Ureter (tissue), 1 donor: ENCODE measurements around the gene HOXA3. TPM values are rescaled to one million over a fixed set of nuclear protein-coding genes. Genes with fewer than 3 reads are reported as not detected.

Experiments used
- DNase-seq: peaks from one replicate; pipeline ENCODE4 v3.0.0-alpha.2; 2020; ENCODE audit warnings: low spot score
- total RNA-seq: library from RNA; stranded (reverse); gene quantifications from one replicate; pipeline ENCODE4 v1.2.4, GENCODE V29; 2023
- donor health status: DM: yes; HTN: yes; CAD: no.

HOXA3 gene
- total RNA-seq, 1 donor from 2014 or later: 16.0 TPM

- DNase-seq: no peak
Measured at GRCh38 chr7:27115221-27116026, 37.0 kb downstream of the HOXA3 start.

- DNase-seq: no peak
Measured at GRCh38 chr7:27114881-27115220, 37.5 kb downstream of the HOXA3 start.

GRCh38 chr7:27113991-27114769 is 38.2 kb downstream of the HOXA3 start:
- no peak for DNase-seq

- DNase-seq: peak; percentile 89
Measured at GRCh38 chr7:27112955-27113949, 39.1 kb downstream of the HOXA3 start.

GRCh38 chr7:27112361-27112760 is 40.0 kb downstream of the HOXA3 start:
- no peak for DNase-seq

GRCh38 chr7:27111751-27112277 is 40.6 kb downstream of the HOXA3 start:
- DNase-seq: no peak

GRCh38 chr7:27111042-27111750 is 41.2 kb downstream of the HOXA3 start:
- DNase-seq: no peak

GRCh38 chr7:27110186-27111031 is 42.0 kb downstream of the HOXA3 start:
- no peak for DNase-seq

GRCh38 chr7:27109466-27110185 is 42.8 kb downstream of the HOXA3 start:
- DNase-seq: no peak

- DNase-seq: no peak
Measured at GRCh38 chr7:27108390-27109127, 43.8 kb downstream of the HOXA3 start.

- DNase-seq: no peak
Measured at GRCh38 chr7:27107391-27108381, 44.7 kb downstream of the HOXA3 start.

- DNase-seq: no peak
Measured at GRCh38 chr7:27106901-27107240, 45.5 kb downstream of the HOXA3 start.

- DNase-seq: no peak
Measured at GRCh38 chr7:27106181-27106900, 46.0 kb downstream of the HOXA3 start.

- DNase-seq: no peak
Measured at GRCh38 chr7:27105301-27106031, 46.9 kb downstream of the HOXA3 start.

- DNase-seq: no peak
Measured at GRCh38 chr7:27104341-27105058, 47.9 kb downstream of the HOXA3 start.
